ENCODE data around the gene PSMD6.

Gene PSMD6

DNA sequence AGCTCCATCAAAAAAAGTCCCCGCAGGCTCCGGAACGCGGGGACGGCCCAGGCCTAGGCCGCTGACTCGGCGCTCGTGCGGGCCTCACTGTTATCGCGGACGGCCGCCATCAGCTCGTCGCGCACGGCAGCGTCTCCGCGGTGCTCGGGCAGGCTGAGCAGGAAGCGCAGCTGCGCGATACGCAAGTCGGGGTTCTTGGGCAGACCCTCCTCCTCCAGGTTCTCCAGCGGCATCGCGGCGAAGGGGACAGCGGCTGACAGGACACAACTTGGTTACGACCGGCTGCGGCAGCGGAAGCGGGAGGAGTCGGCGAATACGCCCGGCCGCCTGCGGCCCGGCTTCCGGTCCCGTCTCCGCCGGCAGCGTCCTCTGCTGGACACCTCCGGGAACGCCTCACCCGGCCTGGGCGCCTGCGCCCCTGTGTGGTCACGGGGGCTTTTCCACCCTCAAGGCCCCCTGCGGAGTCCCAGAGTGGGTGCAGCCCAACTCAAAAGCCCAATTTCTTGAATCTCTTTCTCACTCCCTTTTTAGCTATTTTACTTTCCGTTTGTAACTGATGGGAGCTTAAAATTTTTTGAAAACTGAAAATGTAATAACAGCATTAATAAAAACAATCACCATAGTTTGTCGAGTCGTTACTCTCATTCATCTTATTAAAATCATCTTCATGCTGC, at the start of gene PSMD6:
PSMD6 (minus strand) TSS at position 308 of the 674 bp plus-strand sequence; CDS start at position 233, 75 bp downstream.
- DNase-seq (ENCODE audit: low read depth), result peak; percentile 49

DNA sequence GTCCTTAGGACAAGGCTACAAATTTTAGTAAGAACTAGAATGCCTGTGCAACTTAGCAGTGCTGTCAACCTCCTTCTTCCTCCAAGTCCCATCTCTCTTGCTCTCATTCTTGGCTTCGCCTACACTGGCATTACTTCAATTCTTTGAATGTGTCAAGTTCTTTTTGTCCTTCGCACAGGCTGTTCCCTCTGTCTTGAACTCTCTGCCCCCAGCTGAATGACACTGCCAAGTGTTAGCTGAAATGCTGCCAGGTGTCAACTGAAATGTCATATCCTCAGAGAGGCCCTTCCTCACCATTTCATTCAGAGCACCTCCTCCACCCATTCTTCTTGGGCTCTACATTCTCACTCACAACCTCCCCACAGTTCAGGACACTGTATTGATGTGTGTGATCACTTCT, 48.8 kb upstream of the PSMD6 start:
- DNase-seq (ENCODE audit: low read depth), result no peak

DNA sequence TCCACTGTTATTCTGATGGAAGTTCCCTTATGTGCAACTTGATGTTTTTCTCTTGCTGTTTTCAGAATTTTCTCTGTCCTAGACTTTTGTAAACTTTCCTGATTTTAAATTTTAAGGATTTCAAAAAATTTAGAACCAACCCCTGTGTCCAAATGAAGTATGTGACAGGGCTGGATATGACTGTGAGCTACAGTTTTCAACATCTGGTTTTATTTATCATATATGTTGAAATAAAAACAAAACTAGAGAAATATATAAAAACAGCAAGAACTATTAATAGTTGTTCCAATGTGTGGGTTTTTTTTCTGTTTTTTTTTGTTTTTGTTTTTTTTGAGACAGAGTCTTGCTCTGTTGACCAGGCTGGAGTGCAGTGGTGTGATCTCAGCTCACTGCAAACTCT, 47.4 kb upstream of the PSMD6 start:
- DNase-seq (ENCODE audit: low read depth), result no peak

DNA sequence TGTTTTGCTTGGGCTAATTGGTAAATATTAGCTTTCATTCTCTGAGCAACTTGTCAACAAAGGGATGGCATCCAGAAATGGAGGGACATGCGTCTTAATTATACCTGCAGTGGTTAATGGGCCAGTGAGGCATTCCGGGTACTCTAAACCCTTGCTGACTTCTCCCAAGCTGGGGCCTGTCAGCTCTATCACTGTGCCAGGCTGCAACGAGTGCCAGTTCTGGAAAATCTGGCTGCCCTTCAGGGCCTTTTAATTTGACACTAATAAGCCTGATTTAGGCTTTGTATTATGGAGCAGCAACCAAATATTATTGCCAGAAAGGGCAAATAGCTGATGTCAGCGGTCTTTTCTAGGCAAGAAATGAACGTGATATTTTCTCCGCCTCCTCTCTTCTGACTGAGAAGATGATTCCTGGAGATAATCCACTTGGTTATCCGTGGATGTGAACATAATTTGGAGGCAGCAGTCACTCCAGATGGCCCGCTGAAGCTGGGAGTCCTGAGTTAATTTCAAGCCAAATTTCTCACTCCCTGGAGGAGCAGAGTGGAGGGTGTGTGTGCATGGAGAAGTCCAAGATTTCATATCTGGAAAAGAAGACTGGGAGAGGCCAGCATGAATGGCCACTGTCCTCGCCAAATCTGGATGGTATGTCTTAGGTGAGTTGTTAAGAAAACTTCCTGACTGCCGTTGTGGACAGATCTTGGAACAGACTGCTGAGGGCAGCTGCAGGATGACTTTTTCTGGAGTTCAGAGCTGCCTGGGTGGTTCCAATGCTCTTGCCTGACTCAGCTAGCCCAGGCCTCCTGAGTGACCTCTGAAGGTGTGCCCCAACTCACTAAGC, 44.4 kb upstream of the PSMD6 start:
- no peak for DNase-seq (ENCODE audit: low read depth)

DNA sequence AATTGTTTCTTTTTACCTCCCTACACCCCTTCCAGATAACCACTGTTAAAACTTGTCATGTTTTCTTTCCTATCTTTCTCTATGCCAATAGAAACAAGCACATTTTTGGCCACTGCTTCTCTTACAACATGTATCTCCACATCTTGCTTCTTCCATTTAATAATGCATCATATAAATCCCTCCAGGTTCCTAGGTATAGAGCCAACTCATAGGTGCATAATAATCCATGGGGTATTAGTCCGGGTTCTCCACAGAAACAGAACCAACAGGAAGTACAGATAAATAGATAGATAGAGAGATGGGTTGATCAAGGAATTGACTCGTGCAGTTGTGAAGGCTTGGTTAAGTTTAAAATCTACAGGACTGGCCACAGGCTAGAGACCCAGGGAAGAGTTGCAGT, 41.5 kb upstream of the PSMD6 start:
- DNase-seq (ENCODE audit: low read depth), result no peak

DNA sequence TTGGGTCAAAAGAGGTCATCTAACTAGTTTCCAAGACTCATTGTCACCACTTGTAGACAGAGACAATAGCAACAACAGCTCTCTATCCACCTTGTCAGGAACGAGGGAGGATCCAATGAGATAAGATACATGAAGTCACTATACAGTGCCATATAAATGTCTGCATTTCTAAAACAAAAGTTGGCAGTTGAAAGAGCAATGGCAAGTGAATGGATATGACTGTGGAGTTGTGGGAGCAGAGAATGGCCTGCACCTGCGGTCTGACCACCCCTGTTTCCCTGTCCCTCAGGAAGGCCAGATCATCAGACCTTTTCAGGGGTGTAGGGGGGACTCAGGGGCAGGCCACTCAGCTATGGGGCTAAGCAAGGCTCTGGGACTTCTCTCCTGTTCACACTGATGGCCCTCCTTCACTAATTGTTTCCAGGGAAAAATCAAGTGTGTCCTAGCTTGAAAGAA, 40.7 kb upstream of the PSMD6 start:
- no peak for DNase-seq (ENCODE audit: low read depth)

DNA sequence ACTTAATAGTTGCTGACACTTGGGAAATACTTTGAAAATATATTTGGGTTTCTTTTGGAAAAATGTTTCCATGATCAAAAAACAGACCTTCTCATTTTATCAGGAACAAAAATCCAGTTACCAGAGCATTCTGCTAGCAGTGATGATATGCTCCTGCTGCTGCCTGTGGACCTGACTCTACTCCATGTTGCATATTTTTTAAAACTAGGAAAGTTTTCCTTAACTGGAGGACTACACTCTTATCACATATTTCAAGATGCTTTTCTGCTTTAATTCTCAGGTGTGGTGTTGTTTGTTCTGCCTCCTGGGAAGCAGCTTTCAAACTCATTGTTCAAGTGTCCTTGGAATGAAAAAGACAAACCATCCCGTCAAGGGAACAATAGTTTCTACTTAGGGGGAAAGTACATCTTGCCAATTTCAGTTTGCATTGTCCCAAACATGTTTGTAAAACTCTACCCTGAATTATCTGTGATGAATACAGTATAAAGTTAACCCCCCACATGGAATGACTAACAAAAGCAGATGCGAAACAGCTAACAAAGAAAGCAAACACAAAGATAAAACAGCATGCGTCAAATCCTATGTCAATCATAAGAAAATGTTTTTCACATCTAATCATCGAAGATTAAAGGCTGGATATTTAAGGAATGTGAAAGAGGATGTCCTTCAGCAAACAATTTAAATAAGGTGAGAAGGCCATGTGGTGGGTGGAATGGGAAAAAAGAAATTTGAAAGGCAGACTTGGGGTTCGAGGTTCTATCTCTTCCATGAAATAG, 40.1 kb upstream of the PSMD6 start:
- DNase-seq (ENCODE audit: low read depth), result no peak

DNA sequence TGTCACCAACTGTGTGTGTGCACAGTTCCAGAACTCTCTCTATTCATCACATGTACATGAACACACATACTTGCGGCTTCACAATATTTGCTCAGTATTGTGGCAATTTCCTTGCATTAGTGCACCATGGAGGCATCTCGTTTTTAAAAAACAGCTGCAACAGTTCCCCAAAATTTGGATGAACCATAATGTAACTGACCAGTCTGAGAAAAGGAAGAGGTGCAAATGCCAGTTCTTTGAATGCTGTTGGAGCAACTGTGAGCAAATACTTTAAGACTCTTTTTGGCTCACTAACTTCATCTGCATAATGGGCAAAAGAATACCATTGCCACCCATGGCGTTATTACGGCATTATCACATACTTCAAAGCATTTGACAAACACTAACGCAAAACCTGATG, 38.3 kb upstream of the PSMD6 start:
- no peak for DNase-seq (ENCODE audit: low read depth)

DNA sequence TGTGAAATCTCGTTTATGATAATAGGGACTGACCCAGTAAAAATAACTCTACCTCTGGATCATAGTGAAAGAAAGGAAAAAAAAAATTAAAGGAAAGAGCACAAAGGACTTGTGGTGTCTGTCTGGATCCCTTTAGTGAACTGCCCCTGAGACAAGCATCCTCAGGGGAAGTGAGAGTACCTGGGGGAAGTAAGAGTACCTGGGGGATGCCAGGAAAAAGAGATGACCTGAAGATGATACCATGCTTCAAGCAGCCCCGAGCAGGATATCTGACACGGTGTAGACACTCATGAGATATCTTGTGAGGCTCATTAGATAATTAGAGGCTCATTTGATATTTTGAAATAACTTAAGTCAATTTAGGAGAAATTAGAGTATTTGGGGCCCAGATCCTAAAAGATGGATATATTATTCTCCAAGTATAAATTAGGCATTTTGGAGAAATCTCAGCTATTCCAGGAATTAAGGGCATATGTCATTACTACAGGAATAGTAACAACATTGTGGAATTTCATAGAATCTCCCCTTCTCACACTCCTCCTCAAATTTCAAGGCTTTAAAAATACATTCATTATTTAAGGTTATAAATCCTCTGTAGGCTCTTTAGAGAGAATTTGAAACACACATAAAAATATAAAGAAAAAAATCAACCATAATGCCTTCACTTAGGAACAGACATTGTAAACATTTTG, 36.3 kb upstream of the PSMD6 start:
- DNase-seq (ENCODE audit: low read depth), result no peak

DNA sequence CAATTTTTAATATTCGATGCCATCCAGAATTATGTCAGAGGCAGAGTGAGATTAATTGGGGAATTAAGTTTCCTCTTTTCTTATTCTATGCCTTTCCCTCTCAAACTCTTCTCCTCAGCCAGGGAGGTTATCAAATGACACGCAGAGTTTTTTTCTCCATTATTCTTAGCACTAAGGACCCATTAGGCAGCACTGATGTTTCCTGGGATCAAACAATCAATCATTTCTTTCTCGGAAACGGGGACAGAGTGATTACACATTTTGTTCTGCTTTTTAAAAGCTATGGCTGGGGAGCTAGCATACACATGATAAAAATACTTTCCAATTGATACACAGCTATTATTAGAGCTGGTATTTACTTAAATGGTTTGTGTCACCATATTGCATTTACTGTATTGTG, 35.3 kb upstream of the PSMD6 start:
- no peak for DNase-seq (ENCODE audit: low read depth)

DNA sequence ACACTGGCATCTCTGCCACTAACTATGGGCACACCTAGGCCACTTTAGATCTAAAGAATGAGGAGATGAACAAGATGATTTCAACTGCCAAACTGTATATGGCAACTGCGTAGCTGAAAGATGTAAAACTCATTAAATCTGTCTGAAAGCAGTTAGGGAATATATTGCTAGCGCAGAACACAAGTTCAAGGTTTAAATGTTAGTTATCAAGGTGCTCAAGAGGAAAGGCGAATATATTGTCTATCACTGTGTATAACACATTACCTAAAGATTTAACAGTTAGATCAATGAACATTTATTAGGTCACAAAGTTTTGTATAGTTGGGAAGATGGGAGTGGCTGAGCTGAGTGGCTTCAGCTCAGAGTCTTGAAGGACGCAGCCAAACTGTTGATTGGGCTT, 33.9 kb upstream of the PSMD6 start:
- DNase-seq (ENCODE audit: low read depth), result no peak

DNA sequence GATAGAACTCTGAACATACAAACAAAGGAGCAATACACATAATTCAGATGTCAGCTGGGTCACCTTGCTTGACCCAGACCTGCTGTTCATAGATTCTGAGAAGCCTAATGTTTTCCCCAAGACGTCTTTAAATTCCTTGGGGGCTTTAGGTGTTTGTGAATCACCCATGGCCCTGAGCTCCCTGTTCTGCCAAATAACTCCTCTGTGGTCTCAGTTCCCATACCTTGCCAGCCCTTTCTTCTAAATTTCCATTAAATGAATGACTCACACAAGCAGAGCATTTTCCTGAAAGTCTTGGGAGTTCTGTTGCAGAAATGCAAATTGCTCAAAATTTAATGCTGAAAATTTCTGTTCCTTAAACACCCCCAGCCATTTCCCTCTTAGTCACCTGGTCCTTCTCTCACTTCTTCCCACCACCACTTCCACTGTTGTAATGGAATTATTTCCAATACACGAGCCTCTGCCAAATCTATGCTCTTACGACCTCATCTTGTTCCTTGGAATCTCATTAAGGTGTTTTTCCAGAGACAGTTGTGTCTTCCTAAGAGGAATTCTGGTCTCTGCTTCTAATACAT, 33.4 kb upstream of the PSMD6 start:
- no peak for DNase-seq (ENCODE audit: low read depth)

DNA sequence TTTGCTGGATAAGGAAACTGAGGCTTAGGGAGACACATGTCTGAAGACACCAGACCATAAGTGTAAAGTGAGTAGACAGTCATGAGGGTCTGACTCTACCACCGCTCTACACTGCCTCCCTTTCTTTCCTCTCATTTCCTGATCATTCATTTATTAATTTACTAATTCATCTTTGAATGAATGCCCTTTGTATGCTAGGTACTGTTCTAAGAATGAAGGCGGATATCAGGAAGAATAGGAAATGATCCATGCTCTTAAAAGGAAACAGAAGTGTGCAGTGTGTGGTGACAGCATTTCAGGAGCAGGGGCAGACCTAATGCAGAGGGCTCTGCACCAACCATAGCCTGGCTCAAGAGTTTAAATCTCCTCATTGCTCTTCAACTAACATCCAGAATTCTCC, 31.8 kb upstream of the PSMD6 start:
- DNase-seq (ENCODE audit: low read depth), result no peak

DNA sequence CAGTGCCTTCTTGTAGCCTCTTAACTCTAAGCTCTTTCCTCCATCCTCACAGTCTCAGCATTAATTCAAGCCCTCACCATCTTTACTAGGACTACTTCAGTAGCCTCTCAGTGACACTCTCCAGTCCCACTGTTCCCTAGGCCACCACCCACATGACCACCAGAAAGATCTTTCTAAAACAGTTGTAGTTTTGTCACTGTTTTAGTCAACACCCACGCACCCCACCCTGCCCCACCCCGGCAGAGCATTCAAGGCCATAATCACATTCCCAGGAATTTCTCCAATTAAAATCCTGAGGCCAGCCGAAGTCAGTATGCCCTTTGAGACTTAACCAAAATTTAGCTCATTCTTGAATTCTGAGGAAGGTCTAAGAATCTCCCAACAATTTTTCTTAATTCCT, 31.2 kb upstream of the PSMD6 start:
- DNase-seq (ENCODE audit: low read depth), result no peak

DNA sequence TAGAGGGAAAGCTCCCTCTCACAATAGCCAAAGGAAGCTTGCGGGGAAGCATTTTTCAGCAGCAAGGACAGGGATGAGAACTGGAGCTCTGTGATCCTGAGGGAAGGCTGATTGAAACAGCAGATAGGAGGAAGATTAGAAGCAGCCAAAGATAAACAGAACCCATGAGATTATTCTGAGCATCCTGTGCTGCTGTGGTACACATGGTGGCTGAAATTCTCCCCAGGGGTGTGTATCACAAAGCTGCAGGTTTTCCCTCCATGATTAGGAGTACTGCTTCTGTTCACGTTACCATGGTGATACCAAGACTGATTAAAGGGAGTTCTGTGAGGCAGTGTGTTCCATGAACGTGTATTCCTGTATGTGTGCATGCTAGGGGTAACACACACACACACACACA, 30.3 kb upstream of the PSMD6 start:
- no peak for DNase-seq (ENCODE audit: low read depth)

DNA sequence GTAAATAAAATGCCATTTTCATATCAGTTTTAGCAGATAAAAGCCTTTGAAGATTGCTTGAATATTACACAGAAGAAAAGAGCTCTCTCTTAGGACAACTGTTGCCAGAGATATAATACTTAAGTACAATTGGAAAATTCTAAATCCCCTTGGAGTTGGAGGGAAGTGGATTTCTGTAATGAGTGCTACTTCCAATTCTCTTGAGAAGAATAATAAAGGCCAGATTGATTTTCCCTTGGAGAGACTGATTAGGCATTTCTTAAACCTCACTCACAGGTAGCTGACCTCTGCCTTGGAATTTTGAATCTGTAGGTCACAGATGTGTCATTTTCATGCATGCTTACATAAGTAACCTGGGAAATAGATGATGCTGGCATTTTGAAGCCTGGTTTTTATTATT, 29.8 kb upstream of the PSMD6 start:
- no peak for DNase-seq (ENCODE audit: low read depth)

DNA sequence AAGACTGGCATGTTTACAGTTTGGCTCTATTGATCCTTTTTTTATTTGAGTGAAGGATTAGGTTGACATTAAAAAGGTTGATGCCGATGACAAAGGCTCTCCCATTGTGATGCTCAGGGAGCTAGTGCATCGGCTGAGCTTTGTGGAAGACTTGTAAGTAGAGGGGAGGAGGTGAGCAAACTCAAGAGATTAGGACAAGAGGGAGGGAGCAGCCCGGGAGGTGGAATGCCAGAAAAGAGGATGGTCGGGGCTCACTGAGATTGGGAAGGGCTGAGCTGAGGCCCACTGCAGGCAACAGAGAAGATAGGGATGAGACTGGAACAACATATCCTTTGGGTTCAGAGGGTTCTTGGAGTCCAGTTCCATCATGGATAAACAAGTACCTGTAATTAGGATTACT, 26.5 kb upstream of the PSMD6 start:
- no peak for DNase-seq (ENCODE audit: low read depth)

DNA sequence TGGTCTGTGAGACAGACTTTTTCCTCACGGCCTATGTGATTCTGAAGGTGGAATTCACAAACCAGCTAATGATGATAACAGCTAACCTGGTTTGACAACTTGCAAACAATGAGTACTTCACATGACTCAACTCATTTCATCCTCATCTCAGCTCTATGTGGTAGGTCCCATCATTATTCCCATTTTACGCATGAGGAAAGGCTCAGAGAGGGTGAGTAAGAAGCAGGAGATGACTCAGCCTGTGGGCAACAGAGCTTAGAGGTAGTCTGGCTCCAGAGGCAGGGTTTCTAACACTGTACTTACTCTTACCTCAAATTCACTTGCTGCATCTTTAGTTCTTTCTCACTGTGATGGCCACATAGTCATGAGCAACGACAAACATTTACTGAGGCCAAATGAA, 25.8 kb upstream of the PSMD6 start:
- no peak for DNase-seq (ENCODE audit: low read depth)

DNA sequence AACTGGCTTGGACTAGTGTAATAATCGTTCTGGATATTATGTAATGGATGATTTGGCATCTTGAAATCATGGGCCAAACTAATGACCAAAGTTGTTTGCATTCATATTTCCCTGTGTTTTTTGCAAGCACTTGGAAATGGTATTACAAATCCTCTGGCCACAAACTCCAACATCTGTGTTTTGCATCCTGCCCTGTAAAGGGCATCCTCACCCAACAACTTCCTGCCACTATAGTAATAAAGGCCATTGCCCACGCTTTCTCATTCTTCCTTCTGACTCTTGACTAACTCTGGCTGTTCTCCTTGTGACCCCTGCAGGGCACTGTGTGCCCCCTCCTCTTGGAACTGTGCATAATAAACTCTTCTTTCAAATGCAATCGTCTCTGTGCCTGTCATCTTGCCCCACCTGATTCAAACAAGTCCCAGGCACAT, 25.4 kb upstream of the PSMD6 start:
- DNase-seq (ENCODE audit: low read depth), result no peak

DNA sequence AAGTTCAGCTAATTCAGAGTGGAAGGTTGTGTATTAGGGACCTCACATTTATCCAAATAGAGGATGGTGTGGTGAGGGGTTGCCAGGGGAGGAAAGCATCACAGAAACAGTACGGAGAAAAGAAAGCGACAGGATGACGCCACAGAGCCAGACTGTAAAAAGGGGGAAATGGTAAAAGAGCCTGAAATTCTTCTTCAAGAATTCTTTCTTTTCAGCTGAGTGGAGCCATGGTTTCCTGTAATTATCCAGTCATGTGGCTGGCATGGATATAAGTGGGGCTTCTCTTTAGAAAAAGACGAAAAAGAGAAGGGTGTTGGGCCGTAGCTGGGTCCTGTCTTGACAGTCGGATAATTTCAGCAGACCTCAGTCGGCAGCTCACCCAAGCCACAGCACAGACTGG, 24.5 kb upstream of the PSMD6 start:
- no peak for DNase-seq (ENCODE audit: low read depth)

DNA sequence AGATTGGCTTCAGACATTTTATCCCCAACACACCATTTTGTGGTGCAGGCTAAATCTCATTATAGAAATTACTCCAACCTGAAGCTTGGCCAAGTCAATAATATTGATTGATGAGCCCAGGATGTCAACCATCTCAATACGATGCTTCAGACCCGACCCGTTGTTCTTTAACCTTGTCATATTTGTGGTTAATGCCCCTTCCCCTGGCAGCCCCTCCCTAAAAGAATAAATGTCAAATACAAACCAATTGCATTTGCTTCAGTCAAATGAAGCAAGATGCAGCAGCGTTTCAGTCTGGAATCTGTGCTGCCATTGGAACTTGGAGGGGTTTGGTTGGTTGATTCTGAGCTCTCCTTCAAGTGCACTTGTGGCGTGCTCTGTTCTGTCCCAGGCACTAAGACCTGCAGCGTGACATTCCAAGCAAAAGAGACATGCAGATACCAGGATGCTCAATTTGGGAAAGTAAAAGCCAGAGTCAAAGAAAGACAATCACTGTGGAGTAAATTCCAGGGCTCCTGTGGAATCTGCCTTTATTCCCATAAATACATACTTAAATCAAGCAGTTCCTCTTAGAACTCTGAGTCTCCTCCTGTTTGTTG, 23.8 kb upstream of the PSMD6 start:
- no peak for DNase-seq (ENCODE audit: low read depth)

All from fibroblast of the conjunctiva (primary cell).